ENCODE results near the gene XIRP1.

XIRP1 gene

GRCh38 chr3:39142067-39142466, 50.3 kb downstream of the XIRP1 start:
- FAIRE-seq = no peak
- no peak for TF ChIP-seq POU2F2 (IDR thresholded peaks at IDR 0.05; ENCODE audit: low read depth, low read length)
- no peak; the same call in 1 of the 2 replicates for TF ChIP-seq POLR2AphosphoS5 (IDR thresholded peaks at IDR 0.05; ENCODE audit: low read depth, low read length)
- TF ChIP-seq TAF1 (IDR thresholded peaks at IDR 0.05; ENCODE audit: low read depth, low read length) = no peak
- no peak for DNase-seq (ENCODE audit: insufficient read length, low spot score)

GRCh38 chr3:39141171-39141995, 51.0 kb downstream of the XIRP1 start:
- TF ChIP-seq SPI1 (IDR thresholded peaks at IDR 0.05; ENCODE audit: low read depth, low read length) (no peak), POLR2A (IDR thresholded peaks at IDR 0.05; ENCODE audit: low read depth, low read length) (peak; percentile 11), POLR2AphosphoS5 (IDR thresholded peaks at IDR 0.05; ENCODE audit: low read depth, low read length) (peak; percentile 63)
- FAIRE-seq (no peak), DNase-seq (ENCODE audit: insufficient read length, low spot score) (no peak)

- DNase-seq (ENCODE audit: insufficient read length, low spot score) = no peak
- FAIRE-seq = no peak
- no peak for TF ChIP-seq SPI1 (IDR thresholded peaks at IDR 0.05; ENCODE audit: low read depth, low read length)
Observed at GRCh38 chr3:39140341-39140971, 51.9 kb downstream of the XIRP1 start.

- no peak for DNase-seq (ENCODE audit: insufficient read length, low spot score)
- no peak for FAIRE-seq
- no peak for TF ChIP-seq SPI1 (IDR thresholded peaks at IDR 0.05; ENCODE audit: low read depth, low read length)
Observed at GRCh38 chr3:39139442-39139841, 53.0 kb downstream of the XIRP1 start.

- DNase-seq (ENCODE audit: insufficient read length, low spot score) (no peak), FAIRE-seq (no peak)
- TF ChIP-seq POLR2AphosphoS5 (IDR thresholded peaks at IDR 0.05; ENCODE audit: low read depth, low read length) (no peak), PAX5 (IDR thresholded peaks at IDR 0.05; ENCODE audit: insufficient read depth, low read length, severe bottlenecking) (no peak), POLR2A (IDR thresholded peaks at IDR 0.05; ENCODE audit: low read depth, low read length) (no peak), SPI1 (IDR thresholded peaks at IDR 0.05; ENCODE audit: low read depth, low read length) (no peak), POU2F2 (IDR thresholded peaks at IDR 0.05; ENCODE audit: low read depth, low read length) (no peak)
Observed at GRCh38 chr3:39138804-39139415, 53.5 kb downstream of the XIRP1 start.

GRCh38 chr3:39137991-39138803, 54.2 kb downstream of the XIRP1 start:
- DNase-seq (ENCODE audit: insufficient read length, low spot score) (no peak), FAIRE-seq (no peak)
- TF ChIP-seq POU2F2 (IDR thresholded peaks at IDR 0.05; ENCODE audit: low read depth, low read length) (no peak), SPI1 (IDR thresholded peaks at IDR 0.05; ENCODE audit: low read depth, low read length) (no peak), POLR2A (IDR thresholded peaks at IDR 0.05; ENCODE audit: low read depth, low read length) (peak; percentile 30; the same call in 1 of the 2 replicates)

- DNase-seq (ENCODE audit: insufficient read length, low spot score) (no peak), FAIRE-seq (no peak)
- TF ChIP-seq SPI1 (IDR thresholded peaks at IDR 0.05; ENCODE audit: low read depth, low read length) (no peak), POLR2AphosphoS5 (IDR thresholded peaks at IDR 0.05; ENCODE audit: low read depth, low read length) (no peak), POU2F2 (IDR thresholded peaks at IDR 0.05; ENCODE audit: low read depth, low read length) (no peak), PAX5 (IDR thresholded peaks at IDR 0.05; ENCODE audit: insufficient read depth, low read length, severe bottlenecking) (no peak), TAF1 (IDR thresholded peaks at IDR 0.05; ENCODE audit: low read depth, low read length) (no peak), POLR2A (IDR thresholded peaks at IDR 0.05; ENCODE audit: low read depth, low read length) (no peak)
Observed at GRCh38 chr3:39137435-39137936, 54.9 kb downstream of the XIRP1 start.

- DNase-seq (ENCODE audit: insufficient read length, low spot score) (no peak), FAIRE-seq (no peak)
- TF ChIP-seq POU2F2 (IDR thresholded peaks at IDR 0.05; ENCODE audit: low read depth, low read length) (no peak), PAX5 (IDR thresholded peaks at IDR 0.05; ENCODE audit: insufficient read depth, low read length, severe bottlenecking) (no peak), SPI1 (IDR thresholded peaks at IDR 0.05; ENCODE audit: low read depth, low read length) (no peak), TAF1 (IDR thresholded peaks at IDR 0.05; ENCODE audit: low read depth, low read length) (no peak), POLR2A (IDR thresholded peaks at IDR 0.05; ENCODE audit: low read depth, low read length) (no peak), POLR2AphosphoS5 (IDR thresholded peaks at IDR 0.05; ENCODE audit: low read depth, low read length) (no peak)
Observed at GRCh38 chr3:39136533-39137434, 55.6 kb downstream of the XIRP1 start.

GRCh38 chr3:39135170-39135805, 57.1 kb downstream of the XIRP1 start:
- no peak for TF ChIP-seq POLR2A (IDR thresholded peaks at IDR 0.05; ENCODE audit: low read depth, low read length)
- no peak for TF ChIP-seq PAX5 (IDR thresholded peaks at IDR 0.05; ENCODE audit: insufficient read depth, low read length, severe bottlenecking)
- FAIRE-seq = no peak
- DNase-seq (ENCODE audit: insufficient read length, low spot score) = no peak

Measured in GM12891 (cell line).